Kidney epithelial cell (primary cell): Measurements from ENCODE around the gene PEX7. TPM values are rescaled to one million over a fixed set of nuclear protein-coding genes. Genes with fewer than 3 reads are reported as not detected.
"Not testable (repeated sequence)": the region's sequence is repeated elsewhere in the genome, so short reads cannot be mapped to it uniquely, and the experiment has no call there.

ENCODE experiments used
- DNase-seq: peaks from one replicate; pipeline ENCODE4 v3.0.0-alpha.2; 2010; ENCODE audit warnings: low read depth
- H3K27me3 ChIP-seq: 2 replicates; pipeline ENCODE4 v1.6.0; 2011; ENCODE audit warnings: low read length; ENCODE audit not compliant: control insufficient read depth, insufficient read depth
- H3K36me3 ChIP-seq: 2 replicates; pipeline ENCODE4 v1.5.1; 2011; ENCODE audit warnings: low read length; ENCODE audit not compliant: control insufficient read depth, insufficient read depth
- H3K4me3 ChIP-seq: 2 replicates; pipeline ENCODE4 v1.5.1; 2011; ENCODE audit warnings: low read depth, mild to moderate bottlenecking, control low read depth, low read length
- CTCF ChIP-seq: IDR thresholded peaks from 2 replicates; pipeline ENCODE4 v1.5.1; 2011; ENCODE audit warnings: mild to moderate bottlenecking, moderate library complexity, low read length, control low read depth, inconsistent platforms; ENCODE audit not compliant: insufficient read depth, poor library complexity, severe bottlenecking
- total RNA-seq: library from RNA; depleted of rRNA; stranded (reverse); fragments of >200 nt; gene quantifications from 2 replicates; pipeline ENCODE4 v1.2.3, GENCODE V29; 2015

Gene PEX7
- total RNA-seq, 1 donor from 2014 or later: 17.8 TPM

- TF ChIP-seq CTCF: no peak
- no peak for DNase-seq
These were observed 130.4 kb downstream of the PEX7 start for GRCh38 chr6:136952714-136953260.

GRCh38 chr6:136955123-136955522, 132.7 kb downstream of the PEX7 start:
- TF ChIP-seq CTCF: no peak
- H3K36me3 ChIP-seq: no peaks in the 10 kb centered on the region
- no peaks in the 10 kb centered on the region for H3K27me3 ChIP-seq
- no peak for DNase-seq
- no peak overlapping the region for H3K4me3 ChIP-seq

More at GRCh38 chr6:136952714-136953260, 130.4 kb downstream of the PEX7 start:
- Histone ChIP-seq H3K27me3 (no peaks in the 10 kb centered on the region), H3K4me3 (no peak overlapping the region), H3K36me3 (no peaks in the 10 kb centered on the region)

GRCh38 chr6:136956590-136957544, 134.5 kb downstream of the PEX7 start:
- no peak overlapping the region for H3K4me3 ChIP-seq
- TF ChIP-seq CTCF: no peak
- DNase-seq: no peak
- no peaks in the 10 kb centered on the region for H3K36me3 ChIP-seq
- H3K27me3 ChIP-seq: no peaks in the 10 kb centered on the region

GRCh38 chr6:136958168-136958567, 135.8 kb downstream of the PEX7 start:
- TF ChIP-seq CTCF: no peak
- no peak for DNase-seq

GRCh38 chr6:136959471-136959891, 137.1 kb downstream of the PEX7 start:
- H3K36me3 ChIP-seq: no peaks in the 10 kb centered on the region
- no peak overlapping the region for H3K4me3 ChIP-seq
- DNase-seq: no peak
- H3K27me3 ChIP-seq: no peaks in the 10 kb centered on the region
- no peak for TF ChIP-seq CTCF

More at GRCh38 chr6:136958168-136958567, 135.8 kb downstream of the PEX7 start:
- Histone ChIP-seq H3K4me3 (no peak overlapping the region), H3K27me3 (no peaks in the 10 kb centered on the region), H3K36me3 (no peaks in the 10 kb centered on the region)

GRCh38 chr6:136959935-136960334, 137.5 kb downstream of the PEX7 start:
- H3K4me3 ChIP-seq, DNase-seq, H3K27me3 ChIP-seq, H3K36me3 ChIP-seq: not testable (repeated sequence)
